Transverse colon (tissue), 4 donors: ENCODE results near the gene LIX1L. TPM values are rescaled to one million over a fixed set of nuclear protein-coding genes. Genes with fewer than 3 reads are reported as not detected.
"Not testable (repeated sequence)": the region's sequence is repeated elsewhere in the genome, so short reads cannot be mapped to it uniquely, and the experiment has no call there.

Source experiments
- DNase-seq: peaks from one replicate; pipeline ENCODE4 v3.0.0-alpha.2; 2019
- H3K27ac ChIP-seq, 4 donors: fragments of 200-600 bp; sonication (generic); 2 replicates each; pipeline ENCODE4 v1.5.1; 2016 to 2018; ENCODE audit warnings: inconsistent platforms in 4 of 4
- H3K27me3 ChIP-seq: fragments of 200-600 bp; sonication (generic); 2 replicates; pipeline ENCODE4 v1.5.1; 2017; ENCODE audit warnings: inconsistent platforms
- H3K36me3 ChIP-seq, 4 donors: fragments of 200-600 bp; sonication (generic); 2 replicates each; pipeline ENCODE4 v1.5.1; 2017 to 2019; ENCODE audit warnings: inconsistent platforms in 4 of 4
- H3K4me1 ChIP-seq, 4 donors: fragments of 200-600 bp; sonication (generic); 2 replicates each; pipeline ENCODE4 v1.5.1; 2017 to 2020; ENCODE audit warnings: inconsistent platforms in 4 of 4
- H3K4me3 ChIP-seq, 4 donors: fragments of 200-600 bp; sonication (generic); 1 replicate in 1 of 4; 2 replicates in 3 of 4; pipeline versions ENCODE4 v1.5.1 to v1.6.1; 2017 to 2019; ENCODE audit warnings: inconsistent platforms in 4 of 4
- H3K9me3 ChIP-seq, 2 donors: fragments of 200-600 bp; sonication (generic); 2 replicates each; pipeline ENCODE4 v1.5.1; 2017 to 2019; ENCODE audit warnings: inconsistent platforms in 2 of 2
- CTCF ChIP-seq, 5 experiments: fragments of 200-600 bp in 3 of 5; fragments of 450-650 bp in 2 of 5; sonication (generic) in 3 of 5; IDR thresholded peaks; 1 replicate in 2 of 5; 2 replicates in 3 of 5; pipeline ENCODE4 v1.5.1; 2016 to 2017; ENCODE audit warnings: antibody characterized with exemption in 5 of 5, inconsistent platforms in 3 of 5, mild to moderate bottlenecking in 2 of 5, moderate library complexity in 1 of 5
- EP300 ChIP-seq: sonication (generic); formaldehyde crosslinking; IDR thresholded peaks from one replicate; pipeline ENCODE4 v1.6.1; 2017; ENCODE audit warnings: antibody characterized with exemption, low read depth
- POLR2A ChIP-seq: fragments of 450-650 bp; IDR thresholded peaks from one replicate; pipeline ENCODE4 v1.6.1; 2016; ENCODE audit warnings: antibody characterized with exemption, mild to moderate bottlenecking, moderate library complexity
- POLR2AphosphoS5 ChIP-seq, 3 donors: sonication (generic); formaldehyde crosslinking; IDR thresholded peaks; one replicate each; pipeline ENCODE4 v1.6.1; 2016; ENCODE audit warnings: antibody characterized with exemption in 3 of 3
- WGBS, 2 donors: methylation state at CpG; one replicate each; pipeline ENCODE4 v1.1.5; 2018; ENCODE audit warnings: low coverage in 1 of 2; 5-methylcytosine and 5-hydroxymethylcytosine counted together
- in situ Hi-C, 4 donors: fragments of 200-750 bp; cut with MboI; loops; one replicate each; pipeline versions ENCODE4 v1.15.0 to v1.15.1; 2017; ENCODE audit warnings: low sequenced_read_pairs in 3 of 4, low pct_ligation_motif_present in 1 of 4, low pct_unique_long_range_greater_than_20kb in 1 of 4
- intact Hi-C: fragments of 100-400 bp; cut with DNase I; formaldehyde crosslinking; loops from one replicate; pipeline ENCODE4 v1.15.1; 2023; ENCODE audit warnings: low total_unique reads
- total RNA-seq, 4 donors: library from RNA; depleted of rRNA; stranded (reverse); fragments of >200 nt; gene quantifications; one replicate each; pipeline ENCODE4 v1.1.0, GENCODE V29; 2016

LIX1L gene
- total RNA-seq, 4 donors from 2014 or later: 7.2 to 12.5 (median 9.8) TPM

GRCh38 chr1:145937436-145937835, 20.4 kb downstream of the LIX1L start:
- 82 to 100% methylated on average over 1 of the region's 1 CpG for WGBS, 2 donors
- no peaks in the 10 kb centered on the region for H3K27me3 ChIP-seq
- in situ Hi-C loops: no loop called here
- TF ChIP-seq POLR2A (no peak), POLR2AphosphoS5 (IDR thresholded peaks at IDR 0.05) (no peak), CTCF (IDR thresholded peaks at IDR 0.05) (no peak)
- no peaks in the 10 kb centered on the region for H3K9me3 ChIP-seq
- no peak for DNase-seq
- H3K27ac ChIP-seq: no peak overlapping the region
- intact Hi-C loops: no loop called here
- H3K36me3 ChIP-seq: peaks cover 0 to 4% (median 0%) of the 10 kb centered on the region in 4 donors
- H3K4me1 ChIP-seq: no peaks in the 10 kb centered on the region
- no peak overlapping the region for H3K4me3 ChIP-seq

- Histone ChIP-seq H3K4me3 (no peak overlapping the region), H3K27ac (no peak overlapping the region), H3K36me3 (peaks cover 0 to 4% (median 0%) of the 10 kb centered on the region in 4 donors), H3K27me3 (no peaks in the 10 kb centered on the region), H3K9me3 (no peaks in the 10 kb centered on the region), H3K4me1 (peaks cover 0 to 4% (median 0%) of the 10 kb centered on the region in 4 donors)
- no peak for TF ChIP-seq POLR2A
- in situ Hi-C loops: no loop called here
- WGBS, 2 donors: 94% methylated on average over 8 of the region's 8 CpGs; no CpG with 5 or more reads in 1 of the 2 donors
- intact Hi-C loops: no loop called here
- DNase-seq: no peak
Observed at GRCh38 chr1:145936247-145936646, 21.6 kb downstream of the LIX1L start.

GRCh38 chr1:145935708-145936107, 22.1 kb downstream of the LIX1L start:
- intact Hi-C loops (no loop called here), in situ Hi-C loops (no loop called here)
- Histone ChIP-seq H3K27me3 (no peaks in the 10 kb centered on the region), H3K27ac (no peak overlapping the region), H3K4me3 (no peak overlapping the region), H3K36me3 (peaks cover 0 to 4% (median 0%) of the 10 kb centered on the region in 4 donors), H3K9me3 (no peaks in the 10 kb centered on the region), H3K4me1 (peaks cover 0 to 4% (median 0%) of the 10 kb centered on the region in 4 donors)
- TF ChIP-seq POLR2A: no peak
- TF ChIP-seq EP300: no peak
- TF ChIP-seq CTCF (IDR thresholded peaks at IDR 0.05): no peak
- TF ChIP-seq POLR2AphosphoS5 (IDR thresholded peaks at IDR 0.05): no peak
- DNase-seq: no peak

- H3K4me1 ChIP-seq: peaks cover 0 to 13% (median 0%) of the 10 kb centered on the region in 4 donors
- 54% methylated on average over 9 of the region's 9 CpGs; no CpG with 5 or more reads in 1 of the 2 donors for WGBS, 2 donors
- H3K27me3 ChIP-seq, DNase-seq, intact Hi-C loops, H3K4me3 ChIP-seq, H3K36me3 ChIP-seq, H3K9me3 ChIP-seq, in situ Hi-C loops: not testable (repeated sequence)
- H3K27ac ChIP-seq: peak overlapping the region in 2 of 4 donors; percentile 18 to 48
Observed at GRCh38 chr1:145932522-145933009, 25.3 kb downstream of the LIX1L start.

- no peak for TF ChIP-seq POLR2A
- TF ChIP-seq POLR2AphosphoS5 (IDR thresholded peaks at IDR 0.05): no peak
- no peak for TF ChIP-seq EP300
- no peak for TF ChIP-seq CTCF (IDR thresholded peaks at IDR 0.05)
- Histone ChIP-seq H3K27me3 (no peaks in the 10 kb centered on the region), H3K36me3 (peaks cover 0 to 4% (median 0%) of the 10 kb centered on the region in 4 donors), H3K4me1 (peaks cover 8 to 23% (median 10%) of the 10 kb centered on the region in 4 donors), H3K4me3 (peak overlapping the region; percentile 19 to 69 (median 58)), H3K9me3 (no peaks in the 10 kb centered on the region), H3K27ac (peak overlapping the region; percentile 92 to 96 (median 95))
- peak; percentile 25 for DNase-seq
- in situ Hi-C loops (no loop called here), intact Hi-C loops (no loop called here)
- WGBS, 2 donors: 48 to 64% methylated on average over 7 to 20 of the region's 20 CpGs
Observed at GRCh38 chr1:145927916-145928643, 29.7 kb downstream of the LIX1L start.
